ENCODE measurements around the gene CRY2. TPM values are rescaled to one million over a fixed set of nuclear protein-coding genes. Genes with fewer than 3 reads are reported as not detected.

Gene CRY2
- polyA plus RNA-seq, 4 donors: 6.7 to 23.1 (median 10.1) TPM

GRCh38 chr11:45881708-45882368, 34.6 kb downstream of the CRY2 start:
- peaks cover 4 to 50% (median 8%) of the 10 kb centered on the region in 3 donors for H3K36me3 ChIP-seq (ENCODE audit: control insufficient read depth in 3 of 3, insufficient read depth in 2 of 3, low read depth in 1 of 3, low read length in 3 of 3)
- no peak overlapping the region for H3K27ac ChIP-seq (ENCODE audit: low read depth in 1 of 3, low read length in 2 of 3)
- 78 to 89% (median 87%) methylated on average over 6 of the region's 6 CpGs for WGBS, 3 donors
- H3K9me3 ChIP-seq (ENCODE audit: control insufficient read depth in 2 of 2, insufficient read depth in 1 of 2, low read depth in 1 of 2, low read length in 1 of 2): no peaks in the 10 kb centered on the region
- FAIRE-seq: no peak
- peaks cover 0 to 10% (median 0%) of the 10 kb centered on the region in 3 donors for H3K27me3 ChIP-seq (ENCODE audit: control insufficient read depth in 3 of 3, insufficient read depth in 3 of 3, low read length in 3 of 3)
- H3K4me1 ChIP-seq (ENCODE audit: control insufficient read depth in 3 of 3, insufficient read depth in 2 of 3, low read depth in 1 of 3, low read length in 2 of 3): peaks cover 0 to 4% (median 0%) of the 10 kb centered on the region in 3 donors
- H3K4me3 ChIP-seq (ENCODE audit: low read depth in 1 of 3, low read length in 3 of 3): no peak overlapping the region
- no peak for DNase-seq

- H3K4me3 ChIP-seq (ENCODE audit: low read depth in 1 of 3, low read length in 3 of 3): peak overlapping the region in 1 of 3 donors; percentile 26
- peaks cover 4 to 35% (median 6%) of the 10 kb centered on the region in 3 donors for H3K36me3 ChIP-seq (ENCODE audit: control insufficient read depth in 3 of 3, insufficient read depth in 2 of 3, low read depth in 1 of 3, low read length in 3 of 3)
- H3K4me1 ChIP-seq (ENCODE audit: control insufficient read depth in 3 of 3, insufficient read depth in 2 of 3, low read depth in 1 of 3, low read length in 2 of 3): peaks cover 0 to 4% (median 0%) of the 10 kb centered on the region in 3 donors
- peaks cover 0 to 16% (median 0%) of the 10 kb centered on the region in 3 donors for H3K27me3 ChIP-seq (ENCODE audit: control insufficient read depth in 3 of 3, insufficient read depth in 3 of 3, low read length in 3 of 3)
- no peak overlapping the region for H3K27ac ChIP-seq (ENCODE audit: low read depth in 1 of 3, low read length in 2 of 3)
- DNase-seq: no peak
- no peaks in the 10 kb centered on the region for H3K9me3 ChIP-seq (ENCODE audit: control insufficient read depth in 2 of 2, insufficient read depth in 1 of 2, low read depth in 1 of 2, low read length in 1 of 2)
- WGBS, 3 donors: 87 to 89% (median 87%) methylated on average over 10 of the region's 10 CpGs
- no peak for FAIRE-seq
Measured at GRCh38 chr11:45884596-45885185, 37.4 kb downstream of the CRY2 start.

GRCh38 chr11:45885274-45885920, 38.1 kb downstream of the CRY2 start, which contains the start of gene MAPK8IP1:
TSS of gene MAPK8IP1 (plus strand) at chr11:45885651. CDS start at chr11:45885821, 170 bp downstream.
- Histone ChIP-seq H3K36me3 (ENCODE audit: control insufficient read depth in 3 of 3, insufficient read depth in 2 of 3, low read depth in 1 of 3, low read length in 3 of 3) (peaks cover 4 to 33% (median 6%) of the 10 kb centered on the region in 3 donors), H3K27me3 (ENCODE audit: control insufficient read depth in 3 of 3, insufficient read depth in 3 of 3, low read length in 3 of 3) (peaks cover 0 to 16% (median 0%) of the 10 kb centered on the region in 3 donors), H3K27ac (ENCODE audit: low read depth in 1 of 3, low read length in 2 of 3) (no peak within 1 kb of the TSS), H3K4me1 (ENCODE audit: control insufficient read depth in 3 of 3, insufficient read depth in 2 of 3, low read depth in 1 of 3, low read length in 2 of 3) (peaks cover 0 to 4% (median 0%) of the 10 kb centered on the region in 3 donors), H3K9me3 (ENCODE audit: control insufficient read depth in 2 of 2, insufficient read depth in 1 of 2, low read depth in 1 of 2, low read length in 1 of 2) (no peaks in the 10 kb centered on the region), H3K4me3 (ENCODE audit: low read depth in 1 of 3, low read length in 3 of 3) (peak within 1 kb of the TSS; percentile 36 to 45 (median 36))
- FAIRE-seq (no peak), DNase-seq (peak; percentile 53 to 75)
- WGBS, 3 donors: 2 to 3% (median 3%) methylated on average over 35 to 73 of the region's 73 CpGs

GRCh38 chr11:45885921-45886721, 38.8 kb downstream of the CRY2 start:
- FAIRE-seq (no peak), DNase-seq (no peak)
- H3K27me3 ChIP-seq (ENCODE audit: control insufficient read depth in 3 of 3, insufficient read depth in 3 of 3, low read length in 3 of 3): peaks cover 0 to 20% (median 0%) of the 10 kb centered on the region in 3 donors
- 14 to 21% (median 16%) methylated on average over 37 to 43 of the region's 43 CpGs for WGBS, 3 donors
- peak overlapping the region in 2 of 3 donors; percentile 36 to 45 for H3K4me3 ChIP-seq (ENCODE audit: low read depth in 1 of 3, low read length in 3 of 3)
- peaks cover 2 to 26% (median 6%) of the 10 kb centered on the region in 3 donors for H3K36me3 ChIP-seq (ENCODE audit: control insufficient read depth in 3 of 3, insufficient read depth in 2 of 3, low read depth in 1 of 3, low read length in 3 of 3)
- H3K4me1 ChIP-seq (ENCODE audit: control insufficient read depth in 3 of 3, insufficient read depth in 2 of 3, low read depth in 1 of 3, low read length in 2 of 3): peaks cover 0 to 4% (median 0%) of the 10 kb centered on the region in 3 donors
- H3K27ac ChIP-seq (ENCODE audit: low read depth in 1 of 3, low read length in 2 of 3): no peak overlapping the region
- H3K9me3 ChIP-seq (ENCODE audit: control insufficient read depth in 2 of 2, insufficient read depth in 1 of 2, low read depth in 1 of 2, low read length in 1 of 2): no peaks in the 10 kb centered on the region

GRCh38 chr11:45886816-45887520, 39.7 kb downstream of the CRY2 start:
- Histone ChIP-seq H3K36me3 (ENCODE audit: control insufficient read depth in 3 of 3, insufficient read depth in 2 of 3, low read depth in 1 of 3, low read length in 3 of 3) (peaks cover 0 to 17% (median 0%) of the 10 kb centered on the region in 3 donors), H3K27me3 (ENCODE audit: control insufficient read depth in 3 of 3, insufficient read depth in 3 of 3, low read length in 3 of 3) (peaks cover 0 to 20% (median 0%) of the 10 kb centered on the region in 3 donors), H3K4me1 (ENCODE audit: control insufficient read depth in 3 of 3, insufficient read depth in 2 of 3, low read depth in 1 of 3, low read length in 2 of 3) (peaks cover 0 to 4% (median 0%) of the 10 kb centered on the region in 3 donors), H3K9me3 (ENCODE audit: control insufficient read depth in 2 of 2, insufficient read depth in 1 of 2, low read depth in 1 of 2, low read length in 1 of 2) (no peaks in the 10 kb centered on the region), H3K4me3 (ENCODE audit: low read depth in 1 of 3, low read length in 3 of 3) (no peak overlapping the region), H3K27ac (ENCODE audit: low read depth in 1 of 3, low read length in 2 of 3) (no peak overlapping the region)
- DNase-seq (no peak), FAIRE-seq (no peak)
- WGBS, 3 donors: 83 to 91% (median 88%) methylated on average over 4 of the region's 4 CpGs

- Histone ChIP-seq H3K4me1 (ENCODE audit: control insufficient read depth in 3 of 3, insufficient read depth in 2 of 3, low read depth in 1 of 3, low read length in 2 of 3) (peaks cover 0 to 4% (median 0%) of the 10 kb centered on the region in 3 donors), H3K4me3 (ENCODE audit: low read depth in 1 of 3, low read length in 3 of 3) (no peak overlapping the region), H3K27me3 (ENCODE audit: control insufficient read depth in 3 of 3, insufficient read depth in 3 of 3, low read length in 3 of 3) (peaks cover 0 to 20% (median 0%) of the 10 kb centered on the region in 3 donors), H3K36me3 (ENCODE audit: control insufficient read depth in 3 of 3, insufficient read depth in 2 of 3, low read depth in 1 of 3, low read length in 3 of 3) (peaks cover 0 to 11% (median 0%) of the 10 kb centered on the region in 3 donors), H3K9me3 (ENCODE audit: control insufficient read depth in 2 of 2, insufficient read depth in 1 of 2, low read depth in 1 of 2, low read length in 1 of 2) (no peaks in the 10 kb centered on the region), H3K27ac (ENCODE audit: low read depth in 1 of 3, low read length in 2 of 3) (no peak overlapping the region)
- WGBS, 3 donors: 89 to 93% (median 90%) methylated on average over 10 of the region's 10 CpGs
- FAIRE-seq (no peak), DNase-seq (no peak)
Measured at GRCh38 chr11:45887587-45887986, 40.3 kb downstream of the CRY2 start.

GRCh38 chr11:45889555-45889954, 42.3 kb downstream of the CRY2 start:
- Histone ChIP-seq H3K4me1 (ENCODE audit: control insufficient read depth in 3 of 3, insufficient read depth in 2 of 3, low read depth in 1 of 3, low read length in 2 of 3) (peaks cover 0 to 4% (median 0%) of the 10 kb centered on the region in 3 donors), H3K36me3 (ENCODE audit: control insufficient read depth in 3 of 3, insufficient read depth in 2 of 3, low read depth in 1 of 3, low read length in 3 of 3) (no peaks in the 10 kb centered on the region), H3K9me3 (ENCODE audit: control insufficient read depth in 2 of 2, insufficient read depth in 1 of 2, low read depth in 1 of 2, low read length in 1 of 2) (no peaks in the 10 kb centered on the region), H3K27me3 (ENCODE audit: control insufficient read depth in 3 of 3, insufficient read depth in 3 of 3, low read length in 3 of 3) (peaks cover 0 to 24% (median 0%) of the 10 kb centered on the region in 3 donors), H3K27ac (ENCODE audit: low read depth in 1 of 3, low read length in 2 of 3) (no peak overlapping the region), H3K4me3 (ENCODE audit: low read depth in 1 of 3, low read length in 3 of 3) (no peak overlapping the region)
- FAIRE-seq (no peak), DNase-seq (no peak)
- WGBS, 3 donors: 83 to 85% (median 85%) methylated on average over 8 of the region's 8 CpGs
